GM18511 (cell line): ENCODE measurements around the gene CABLES1.
"Not testable (repeated sequence)": the region's sequence is repeated elsewhere in the genome, so short reads cannot be mapped to it uniquely, and the experiment has no call there.

ENCODE experiments used
- ATAC-seq: cut with Tn5 transposase; IDR thresholded peaks from one replicate; pipeline ENCODE4 v1.9.1; 2021; ENCODE audit warnings: mild to moderate bottlenecking, moderate library complexity; ENCODE audit not compliant: unreplicated experiment

The CABLES1 gene

DNA sequence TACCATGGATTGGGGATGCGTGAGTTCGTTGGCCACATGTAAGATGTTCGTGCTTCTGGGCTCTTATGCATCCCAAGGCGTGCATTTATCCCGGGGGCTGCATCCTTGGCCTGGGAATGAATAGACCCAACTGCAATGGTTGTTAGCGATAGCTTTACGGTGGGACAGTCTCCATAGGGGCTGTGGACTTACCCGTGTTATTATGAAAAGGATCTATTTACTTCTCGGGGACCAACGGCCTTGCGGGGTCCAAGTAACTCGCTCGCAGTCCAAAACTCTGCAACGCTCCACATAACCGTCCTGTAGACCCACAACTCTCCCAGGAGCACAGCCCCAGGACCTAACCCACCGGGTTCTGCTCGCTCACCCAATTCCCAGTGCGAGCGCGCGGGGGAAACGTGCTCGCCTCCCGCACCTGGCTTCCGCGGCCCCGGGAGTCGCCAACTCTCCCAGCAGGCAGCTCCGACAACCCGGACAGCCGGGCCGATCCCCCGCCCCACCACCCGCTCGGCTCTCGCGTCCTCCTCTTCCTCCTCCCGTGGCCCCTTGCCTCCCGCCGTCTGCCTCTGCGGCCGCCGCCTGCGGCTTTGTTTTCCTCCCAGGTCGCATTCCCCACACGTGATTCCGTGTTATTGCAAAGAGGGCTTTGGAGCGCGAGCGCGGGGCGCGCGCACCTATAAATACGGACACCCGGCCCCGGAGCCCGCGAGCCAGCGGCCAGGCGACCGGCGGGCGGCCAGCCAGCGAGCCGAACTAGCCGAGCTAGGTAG is at the start of gene CABLES1:
Gene CABLES1, plus strand, starts transcription at position 706 of the 770 bp plus-strand sequence. CDS start 278 bp downstream, outside the sequence.
- ATAC-seq: peak; percentile 23

GRCh38 chr18:23087352-23087751 is 47.9 kb upstream of the CABLES1 start:
- ATAC-seq: no peak

GRCh38 chr18:23088310-23088709 is 47.0 kb upstream of the CABLES1 start:
- ATAC-seq: no peak

DNA sequence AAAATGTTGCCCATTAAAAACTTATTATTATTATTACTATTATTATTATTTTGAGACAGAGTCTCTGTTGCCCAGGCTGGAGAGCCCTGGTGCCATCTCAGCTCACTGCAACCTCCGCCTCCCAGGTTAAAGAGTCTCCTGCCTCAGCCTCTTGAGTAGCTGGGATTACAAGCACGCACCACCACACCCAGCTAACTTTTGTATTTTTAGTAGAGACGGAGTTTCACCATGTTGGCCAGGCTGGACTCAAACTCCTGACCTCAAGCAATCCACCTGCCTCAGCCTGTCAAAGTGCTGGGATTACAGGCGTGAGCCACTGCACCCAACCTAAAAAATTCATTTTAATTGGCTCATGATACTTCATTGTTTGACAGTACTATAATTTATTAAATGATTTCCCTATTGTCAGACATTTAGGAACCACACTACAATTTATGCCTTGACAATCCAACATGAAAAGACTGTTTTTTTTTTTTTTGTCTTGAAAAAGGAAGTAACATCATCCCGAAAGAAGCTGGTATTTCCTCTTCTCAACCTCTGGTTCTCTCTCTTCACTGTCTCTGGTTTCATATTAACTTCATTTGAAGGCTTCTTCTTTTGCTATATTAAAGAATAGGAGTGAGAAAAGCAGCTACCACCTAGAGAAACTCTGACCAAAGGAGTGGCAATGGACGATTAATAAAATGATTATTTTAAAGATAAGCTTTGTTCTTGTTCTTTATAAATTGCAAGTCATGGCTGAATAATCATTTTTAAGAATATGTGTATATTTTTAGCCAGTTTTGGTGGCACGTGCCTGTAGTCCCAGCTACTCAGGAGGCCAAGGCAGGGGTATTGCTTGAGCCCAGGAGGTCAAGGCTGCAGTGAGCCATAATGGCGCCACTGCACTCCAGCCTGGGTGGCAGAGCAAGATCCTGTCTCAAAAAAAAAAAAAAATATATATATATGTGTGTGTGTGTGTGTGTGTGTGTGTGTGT is 44.0 kb upstream of the CABLES1 start:
- ATAC-seq: peak; percentile 84

GRCh38 chr18:23092121-23092520 is 43.2 kb upstream of the CABLES1 start:
- no peak for ATAC-seq

DNA sequence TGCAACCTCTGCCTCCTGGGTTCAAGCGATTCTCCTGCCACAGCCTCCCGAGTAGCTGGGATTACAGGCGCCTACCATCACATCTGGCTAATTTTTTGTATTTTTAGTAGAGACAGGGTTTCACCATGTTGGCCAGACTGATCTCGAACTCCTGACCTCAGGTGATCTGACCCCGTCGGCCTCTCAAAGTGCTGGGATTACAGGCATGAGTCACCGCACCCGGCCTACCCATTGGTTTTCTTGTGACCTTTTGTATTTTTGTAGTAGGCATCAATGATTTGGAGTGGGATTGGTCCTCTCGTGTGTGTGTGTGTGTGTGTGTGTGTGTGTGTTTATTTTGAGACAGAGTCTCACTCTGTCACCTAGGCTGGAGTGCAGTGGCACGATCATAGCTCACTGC is 42.2 kb upstream of the CABLES1 start:
- ATAC-seq: not testable (repeated sequence)

GRCh38 chr18:23093772-23094171 is 41.5 kb upstream of the CABLES1 start:
- no peak for ATAC-seq

GRCh38 chr18:23094411-23095190 is 40.7 kb upstream of the CABLES1 start:
- ATAC-seq: no peak

GRCh38 chr18:23095463-23095862 is 39.8 kb upstream of the CABLES1 start:
- no peak for ATAC-seq

DNA sequence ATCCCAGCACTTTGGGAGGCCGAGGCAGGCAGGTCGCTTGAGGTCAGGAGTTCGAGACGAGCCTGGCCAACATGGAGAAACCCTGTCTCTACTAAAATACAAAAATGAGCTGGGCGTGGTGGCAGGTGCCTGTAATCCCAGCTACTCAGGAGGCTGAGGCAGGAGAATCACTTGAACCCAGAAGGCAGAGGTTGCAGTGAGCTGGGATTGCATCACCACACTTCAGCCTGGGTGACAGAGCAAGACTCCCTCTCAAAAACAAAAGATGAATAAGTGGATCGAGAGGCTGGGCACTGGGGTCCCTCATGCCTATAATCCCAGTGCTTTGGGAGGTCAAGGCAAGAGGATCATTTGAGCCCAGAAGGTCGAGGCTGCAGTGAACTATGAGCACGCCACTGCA is 38.3 kb upstream of the CABLES1 start:
- ATAC-seq: not testable (repeated sequence)

DNA sequence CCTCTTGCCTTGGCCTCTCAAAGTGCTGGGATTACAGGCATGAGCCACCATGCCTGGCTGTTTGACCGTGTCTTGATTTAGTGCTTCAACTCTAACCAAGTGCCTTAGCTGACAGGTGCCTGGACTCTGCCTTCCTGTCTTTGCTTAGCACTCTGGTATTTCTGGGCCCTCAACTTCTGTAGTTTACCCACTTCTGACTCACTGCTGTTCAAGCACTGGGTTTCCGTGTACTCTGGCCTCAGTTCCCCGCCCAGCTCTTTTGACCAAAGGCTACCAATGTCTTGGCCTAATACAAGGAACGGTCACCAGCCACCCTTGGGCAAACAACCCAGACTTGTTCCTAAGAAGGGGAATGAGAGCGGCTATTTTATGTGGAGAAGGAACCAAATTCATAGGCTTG is 35.7 kb upstream of the CABLES1 start:
- ATAC-seq: no peak

- no peak for ATAC-seq
These were observed 33.3 kb upstream of the CABLES1 start for GRCh38 chr18:23101861-23102432.

GRCh38 chr18:23102493-23103261 is 32.6 kb upstream of the CABLES1 start:
- ATAC-seq: no peak

- ATAC-seq: no peak
These were observed 31.8 kb upstream of the CABLES1 start for GRCh38 chr18:23103449-23103848.

DNA sequence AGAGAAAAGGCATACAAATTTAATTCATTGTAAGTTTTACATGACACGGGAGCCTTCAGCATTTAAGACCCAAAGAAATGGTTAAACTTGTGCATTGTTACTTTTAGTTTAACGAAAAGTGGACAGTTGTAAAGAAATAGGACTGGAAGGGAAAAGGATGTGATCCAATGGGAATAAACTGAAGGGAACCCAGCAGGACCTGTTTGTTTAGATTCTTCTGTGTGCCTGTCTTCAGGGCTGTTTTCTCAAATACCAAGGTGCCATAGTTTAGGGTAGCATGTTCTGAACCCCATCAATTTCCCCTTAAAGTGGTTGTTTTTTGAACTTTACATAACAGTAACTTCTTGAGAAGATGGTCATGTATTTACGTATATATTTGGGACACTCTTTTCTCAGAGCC is 30.3 kb upstream of the CABLES1 start:
- ATAC-seq: no peak

GRCh38 chr18:23105581-23106219 is 29.6 kb upstream of the CABLES1 start:
- ATAC-seq: no peak

DNA sequence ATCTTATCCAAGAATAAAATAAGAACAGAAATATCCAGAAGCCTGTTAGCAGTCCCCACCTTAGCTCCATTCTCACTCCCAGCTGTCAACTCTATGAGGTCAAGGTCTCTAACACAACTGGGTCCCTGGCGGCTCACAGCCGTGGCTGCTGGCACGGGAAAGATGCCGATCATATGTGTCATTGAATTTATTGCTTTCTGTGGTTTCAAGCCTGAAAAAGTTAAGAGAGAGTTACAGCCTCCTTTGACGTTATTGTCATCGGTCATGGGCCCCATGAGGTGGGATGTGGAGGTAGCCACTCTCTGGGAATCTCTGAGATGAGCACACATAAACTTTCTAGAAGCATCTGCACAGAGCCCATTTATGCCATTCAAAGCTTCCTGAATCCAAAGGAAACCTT is 28.7 kb upstream of the CABLES1 start:
- no peak for ATAC-seq

GRCh38 chr18:23107718-23108117 is 27.6 kb upstream of the CABLES1 start:
- no peak for ATAC-seq

- no peak for ATAC-seq
These were observed 26.8 kb upstream of the CABLES1 start for GRCh38 chr18:23108496-23108895.
